H4 (cell line): Measurements from ENCODE around the gene THRB. TPM values are rescaled to one million over a fixed set of nuclear protein-coding genes. Genes with fewer than 3 reads are reported as not detected.

Source experiments
- DNase-seq: peaks from one replicate; pipeline ENCODE4 v3.0.0-alpha.2; 2015; ENCODE audit warnings: low spot score
- total RNA-seq: library from RNA; depleted of rRNA; stranded (reverse); fragments of >200 nt; shearing (Covaris generic); gene quantifications from 2 replicates; pipeline ENCODE4 v1.2.3, GENCODE V29; 2014

Gene THRB
- total RNA-seq, 1 experiment from 2014 or later, result 1.2 TPM

DNA sequence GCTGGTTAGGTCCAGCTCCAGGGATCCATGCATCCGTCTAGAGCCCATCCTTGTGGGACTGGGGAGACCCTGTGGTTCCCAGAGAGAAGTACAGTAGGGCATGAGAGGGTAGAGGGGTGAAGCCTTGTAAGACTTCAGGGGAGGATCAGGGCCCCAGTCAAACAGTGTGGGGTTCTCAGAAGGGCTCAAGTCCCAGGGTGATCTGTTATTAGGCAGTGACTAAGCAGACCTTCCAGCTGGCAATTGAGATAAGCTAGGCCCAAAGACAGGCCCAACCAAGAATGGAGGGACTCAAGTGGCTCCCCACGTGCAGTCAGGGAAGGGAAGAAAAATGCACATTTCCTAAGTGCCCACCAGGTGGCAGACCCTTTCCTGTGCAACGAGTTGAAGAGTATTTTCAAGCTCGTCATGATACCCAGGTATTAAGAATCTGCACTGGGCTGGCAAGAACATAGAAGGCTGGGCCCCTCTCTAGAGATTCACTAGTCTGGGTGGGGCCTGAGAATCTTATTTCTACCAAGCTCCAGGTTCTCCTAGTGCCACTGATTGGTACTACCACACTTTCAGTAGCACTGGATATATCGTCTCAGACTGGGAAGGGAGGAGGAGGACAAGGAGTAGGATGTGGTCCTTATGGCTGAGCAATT is 308.8 kb downstream of the THRB start:
- peak; percentile 67 for DNase-seq

- DNase-seq, result no peak
These were observed 310.0 kb downstream of the THRB start for GRCh38 chr3:24184528-24185176.

DNA sequence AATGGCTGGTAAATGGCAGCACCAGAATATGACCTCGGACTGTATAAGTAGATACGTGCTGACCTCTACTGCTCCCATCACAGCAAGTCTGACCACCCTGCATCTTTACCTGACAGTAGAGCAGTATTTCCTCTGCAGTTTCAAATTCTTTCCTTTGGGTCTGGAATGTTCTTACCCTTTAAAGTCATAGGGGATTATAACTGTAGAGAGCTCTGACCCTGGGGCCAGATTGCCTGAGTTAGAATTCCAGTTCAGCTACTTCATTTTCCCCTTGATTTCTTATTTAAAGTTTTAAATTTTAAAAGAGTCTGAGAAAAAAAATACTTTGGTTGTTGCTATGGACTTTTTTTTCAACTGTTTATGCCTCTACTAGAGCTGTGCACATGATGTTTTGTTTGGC is 311.9 kb downstream of the THRB start:
- DNase-seq, result no peak

DNA sequence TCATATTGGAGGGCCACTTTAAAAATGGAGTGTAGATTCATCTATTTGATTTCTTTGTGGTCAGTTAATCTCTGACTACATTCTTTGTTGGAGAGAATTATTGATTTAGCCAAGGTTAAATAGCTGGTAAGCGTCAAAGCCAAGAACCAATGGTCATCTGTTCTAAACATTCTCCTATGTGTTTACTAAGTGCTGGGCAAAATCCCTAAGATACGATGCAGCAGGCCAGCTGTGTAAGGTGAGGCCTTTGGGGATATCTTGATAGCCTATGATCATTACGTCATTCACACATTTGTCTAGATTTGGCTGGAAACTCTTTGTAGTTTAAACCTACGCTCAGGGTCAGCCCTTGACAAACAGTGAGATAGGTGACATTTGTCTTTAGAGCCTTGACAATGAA is 313.4 kb downstream of the THRB start:
- no peak for DNase-seq

DNA sequence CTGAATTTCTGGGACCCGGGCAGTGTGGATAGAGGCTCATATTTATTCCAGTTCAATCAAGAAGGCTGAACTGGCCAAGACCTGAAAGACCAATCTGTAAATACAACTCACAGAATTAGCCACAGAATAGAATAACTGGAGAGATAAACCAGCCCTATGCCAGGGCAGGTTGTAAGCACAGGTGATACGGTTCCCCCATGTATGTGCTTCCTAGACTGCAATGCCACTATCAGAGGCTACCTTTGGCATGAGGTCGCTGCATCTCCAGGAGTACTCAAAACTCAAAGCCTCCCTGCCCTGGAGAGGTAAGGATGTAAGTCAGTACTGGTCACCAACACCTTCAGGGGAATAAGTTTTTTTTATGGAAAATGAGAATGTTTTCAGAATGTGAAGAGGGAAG is 314.0 kb downstream of the THRB start:
- DNase-seq, result no peak

GRCh38 chr3:24177201-24177600 is 317.4 kb downstream of the THRB start:
- no peak for DNase-seq

DNA sequence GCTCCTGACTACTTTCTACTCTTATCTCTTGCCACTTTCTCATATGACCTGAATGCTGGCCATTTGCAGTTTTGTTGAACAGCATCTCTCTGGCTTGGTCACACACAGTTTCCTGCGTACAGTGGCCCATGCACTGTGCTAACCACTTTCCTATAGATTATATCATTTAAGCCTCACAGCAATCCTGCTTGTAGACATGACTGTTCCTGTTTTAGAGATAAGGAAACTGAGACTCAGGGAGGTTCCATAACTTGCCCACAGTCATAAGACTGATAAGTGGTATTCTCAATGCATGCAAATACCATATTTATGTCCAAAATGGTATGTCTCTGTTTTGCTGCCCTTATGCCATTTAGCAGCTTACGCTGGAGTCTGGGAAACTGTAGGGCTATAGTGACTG is 320.0 kb downstream of the THRB start:
- no peak for DNase-seq

- no peak for DNase-seq
These were observed 325.7 kb downstream of the THRB start for GRCh38 chr3:24168977-24169376.

DNA sequence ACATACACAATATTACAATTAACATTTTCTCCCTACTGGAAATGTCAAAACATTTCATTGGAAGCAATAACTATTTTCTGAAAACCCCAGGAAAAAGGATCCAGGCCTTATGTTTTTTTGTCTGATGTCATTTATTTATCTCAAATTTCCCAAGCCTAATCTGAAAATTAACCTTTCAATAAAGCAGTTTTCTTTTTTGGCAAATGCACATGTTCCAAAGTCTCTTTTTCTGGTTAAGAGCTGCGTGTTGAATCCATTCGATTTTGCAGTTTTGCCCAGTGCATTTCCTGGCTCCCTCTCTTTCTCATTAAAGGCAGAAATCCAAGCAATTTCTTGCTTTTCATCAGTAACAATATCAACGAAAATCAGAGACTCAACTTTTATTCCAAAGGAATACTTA is 327.2 kb downstream of the THRB start:
- no peak for DNase-seq

DNA sequence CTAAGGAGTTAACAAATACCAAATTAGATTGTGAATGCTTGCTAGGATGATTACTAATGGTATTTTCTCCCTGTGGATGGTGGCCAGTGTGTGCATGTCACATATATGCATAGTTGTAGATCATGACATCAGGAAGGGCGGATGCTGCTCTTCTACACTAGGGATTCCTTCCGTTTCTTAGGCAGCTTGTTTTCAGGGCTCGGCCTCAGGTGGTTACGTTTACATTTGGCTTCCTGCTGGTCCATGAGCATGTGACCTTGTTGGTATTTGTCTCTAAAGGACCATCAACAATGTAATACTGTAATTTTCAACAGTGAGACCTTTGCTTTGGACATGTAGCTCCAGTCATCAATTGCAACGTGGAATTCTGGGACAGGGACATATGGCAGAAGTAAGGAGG is 328.1 kb downstream of the THRB start:
- DNase-seq, result no peak

DNA sequence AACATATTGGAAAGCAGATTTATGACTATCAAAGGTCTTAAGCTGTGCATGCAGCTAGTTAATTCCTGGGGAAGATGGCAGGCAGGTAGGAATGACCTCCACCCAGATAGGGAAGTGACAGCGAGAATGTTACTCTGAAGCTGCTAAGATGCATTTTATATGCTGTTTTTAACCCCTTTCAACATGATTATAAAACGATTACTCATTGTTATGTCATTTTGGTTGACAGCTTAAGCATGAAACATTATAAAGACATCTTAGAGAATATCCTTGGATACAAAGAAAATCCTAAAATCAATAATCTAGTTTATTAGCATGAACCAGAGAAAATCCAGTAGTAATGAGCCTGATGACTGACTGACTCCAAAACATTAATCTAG is 329.1 kb downstream of the THRB start:
- DNase-seq, result no peak

DNA sequence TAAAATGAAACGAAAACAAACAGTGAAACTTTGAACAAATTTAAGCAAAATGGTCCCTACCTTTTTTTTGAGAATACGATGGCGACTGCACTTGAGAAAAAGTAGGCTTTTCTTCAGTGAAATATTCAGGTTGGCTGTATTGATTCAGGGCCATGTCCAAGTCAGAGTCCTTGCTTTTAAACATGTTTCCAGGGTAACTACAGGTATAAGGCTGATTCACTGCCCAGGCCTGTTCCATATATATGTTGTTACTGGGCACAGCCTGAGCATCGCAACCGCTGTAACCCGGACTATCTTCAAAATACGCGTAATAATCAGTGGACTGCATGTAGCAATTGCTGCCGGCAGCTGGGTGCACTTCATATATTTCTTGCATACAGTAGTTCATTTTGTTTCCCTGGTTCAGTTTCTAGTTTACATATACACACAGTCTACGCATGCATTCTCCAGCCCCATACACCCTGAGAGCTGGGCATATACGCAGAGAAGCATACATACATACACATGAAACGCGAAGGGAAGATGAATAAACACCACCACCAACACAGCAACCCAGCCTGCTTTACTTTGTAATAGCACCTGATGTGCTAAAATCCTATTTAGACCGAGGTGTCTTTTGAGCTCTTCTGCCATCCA is 329.6 kb downstream of the THRB start:
- no peak for DNase-seq

GRCh38 chr3:24162929-24163328 is 331.7 kb downstream of the THRB start:
- DNase-seq, result no peak

DNA sequence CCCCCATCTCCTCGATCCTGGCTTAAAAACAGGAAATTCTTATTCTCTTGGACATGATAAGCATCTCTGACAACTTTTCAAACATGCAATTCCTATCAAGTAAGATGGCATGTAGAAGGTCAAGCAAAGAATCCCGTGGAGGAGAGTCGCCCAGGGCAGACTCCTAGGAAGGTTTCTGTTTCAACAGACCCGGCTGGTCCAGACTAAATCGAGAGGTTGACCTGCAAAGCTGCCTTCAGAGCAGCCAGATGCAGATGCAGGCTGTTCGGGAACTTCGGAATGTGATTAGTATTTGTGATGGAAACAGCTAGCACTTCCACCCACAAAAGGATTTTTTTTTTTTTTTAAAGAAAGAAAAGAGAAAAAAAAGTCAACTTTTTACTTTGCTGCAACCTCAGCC is 332.8 kb downstream of the THRB start:
- DNase-seq, result no peak

GRCh38 chr3:24160424-24161095 is 334.1 kb downstream of the THRB start:
- DNase-seq, result no peak

GRCh38 chr3:24158761-24159454 is 335.7 kb downstream of the THRB start:
- DNase-seq, result no peak

DNA sequence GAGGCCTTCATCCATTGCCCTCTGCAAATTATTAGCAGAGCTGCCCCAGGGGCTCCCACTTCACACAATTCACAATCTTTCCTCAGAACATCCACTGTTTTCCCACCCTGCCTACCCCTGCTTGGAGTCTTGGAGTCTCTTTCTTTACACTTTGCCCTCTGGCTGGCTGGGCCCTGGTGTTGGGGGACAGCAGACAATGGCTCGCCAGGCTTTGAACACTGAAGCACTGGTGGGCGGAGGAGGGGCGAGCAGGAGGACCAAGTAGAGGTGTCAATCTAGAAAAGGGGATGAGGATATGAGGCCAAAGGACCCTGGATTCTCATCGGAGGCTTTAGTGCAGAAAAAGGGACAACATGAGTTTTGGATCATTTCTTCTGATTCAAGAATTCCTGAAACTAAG is 337.5 kb downstream of the THRB start:
- no peak for DNase-seq

GRCh38 chr3:24156466-24156865 is 338.2 kb downstream of the THRB start:
- peak; percentile 8 for DNase-seq

DNA sequence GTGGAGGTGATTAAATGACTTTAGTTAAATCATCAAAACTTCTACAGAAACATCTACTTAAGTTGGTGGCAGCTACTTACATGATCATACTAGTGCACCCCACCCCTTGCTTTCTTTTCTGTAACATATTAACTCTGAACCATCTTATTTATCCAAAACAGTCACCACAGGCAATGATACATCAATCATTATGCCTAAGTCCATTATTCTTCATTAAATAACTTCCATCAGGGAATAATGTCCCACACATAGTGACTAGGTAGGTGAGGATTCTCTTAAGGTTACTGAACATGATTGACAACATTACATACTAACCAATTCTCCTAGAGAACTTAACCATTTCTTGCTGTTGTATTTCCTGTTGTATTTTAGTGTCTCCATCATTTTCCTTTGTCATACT is 339.4 kb downstream of the THRB start:
- DNase-seq, result no peak

- no peak for DNase-seq
These were observed 339.9 kb downstream of the THRB start for GRCh38 chr3:24154781-24155180.

- no peak for DNase-seq
These were observed 340.5 kb downstream of the THRB start for GRCh38 chr3:24154013-24154695.

GRCh38 chr3:24151594-24151993 is 343.1 kb downstream of the THRB start:
- DNase-seq, result no peak
